ENCODE data around the gene GSTT4.
"Not testable (repeated sequence)": the region's sequence is repeated elsewhere in the genome, so short reads cannot be mapped to it uniquely, and the experiment has no call there.

Gene GSTT4

GRCh38 chr22:23986538-23987178 lies 18.6 kb downstream of the GSTT4 start:
- DNase-seq (ENCODE audit: low spot score), result not testable (repeated sequence)

DNA sequence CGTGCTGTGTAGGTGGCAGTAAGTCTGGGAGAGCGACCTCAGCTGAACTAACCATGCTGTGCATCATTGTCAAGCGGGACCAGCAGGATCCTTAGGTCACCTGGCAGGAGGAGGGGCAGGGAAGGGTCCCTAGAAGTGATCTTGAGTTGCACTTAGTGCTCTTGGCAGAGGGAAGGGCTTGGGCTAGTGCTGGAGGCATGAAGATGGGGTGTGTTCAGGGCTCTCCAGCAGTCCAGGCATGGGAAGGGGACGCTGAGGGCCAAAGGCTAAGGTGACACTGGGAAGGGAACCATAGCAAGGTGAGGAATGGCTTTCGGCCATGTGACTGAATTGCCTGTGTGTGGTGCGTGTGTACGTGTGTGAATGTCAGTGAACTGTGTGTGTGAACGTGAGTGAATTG lies 19.2 kb downstream of the GSTT4 start:
- DNase-seq (ENCODE audit: low spot score), result not testable (repeated sequence)

DNA sequence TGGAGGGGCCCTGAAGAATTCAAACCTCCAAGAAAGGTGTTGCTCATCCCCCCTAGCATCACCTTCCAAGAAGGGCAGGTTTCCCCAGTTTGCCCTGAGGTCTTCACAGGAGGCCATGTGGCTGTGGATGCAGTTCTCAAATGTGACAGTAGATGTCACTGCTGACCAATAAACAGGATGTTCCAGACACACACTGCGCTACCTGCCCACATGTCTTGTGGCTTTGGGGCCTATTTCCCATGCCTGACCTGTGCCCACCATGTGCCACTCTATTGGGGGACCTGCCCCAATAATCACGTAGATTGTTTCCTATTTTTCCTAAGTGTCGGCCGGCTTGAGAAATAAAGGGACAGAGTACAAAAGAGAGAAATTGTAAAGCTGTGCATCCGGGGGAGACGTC lies 20.8 kb downstream of the GSTT4 start:
- DNase-seq (ENCODE audit: low spot score), result peak; percentile 52

GRCh38 chr22:23980567-23980966 lies 24.7 kb downstream of the GSTT4 start:
- not testable (repeated sequence) for DNase-seq (ENCODE audit: low spot score)

- DNase-seq (ENCODE audit: low spot score), result not testable (repeated sequence)
These were observed 25.6 kb downstream of the GSTT4 start, which contains the start of gene GSTT2 for GRCh38 chr22:23979557-23980240. Gene GSTT2, plus strand, starts transcription at chr22:23980134.

DNA sequence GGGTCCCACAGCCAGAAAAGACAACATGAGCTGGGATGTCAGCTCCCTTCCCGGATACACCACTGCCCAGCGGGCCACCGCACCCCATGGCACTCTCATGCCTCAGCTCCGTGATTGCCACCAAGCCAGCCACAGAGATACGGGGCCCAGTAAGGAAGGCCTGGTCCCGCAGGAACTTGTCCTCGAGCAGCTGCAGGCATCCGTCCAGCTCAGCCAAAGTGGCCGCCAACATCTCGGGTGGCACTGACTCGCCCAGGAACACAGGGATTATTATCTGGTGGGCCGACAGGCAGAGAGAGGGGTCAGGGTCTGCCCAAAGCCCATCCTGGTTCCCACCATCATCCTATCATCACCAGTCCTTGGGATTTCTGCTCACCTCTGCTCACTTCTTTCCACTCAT lies 27.9 kb downstream of the GSTT4 start:
- not testable (repeated sequence) for DNase-seq (ENCODE audit: low spot score)

DNA sequence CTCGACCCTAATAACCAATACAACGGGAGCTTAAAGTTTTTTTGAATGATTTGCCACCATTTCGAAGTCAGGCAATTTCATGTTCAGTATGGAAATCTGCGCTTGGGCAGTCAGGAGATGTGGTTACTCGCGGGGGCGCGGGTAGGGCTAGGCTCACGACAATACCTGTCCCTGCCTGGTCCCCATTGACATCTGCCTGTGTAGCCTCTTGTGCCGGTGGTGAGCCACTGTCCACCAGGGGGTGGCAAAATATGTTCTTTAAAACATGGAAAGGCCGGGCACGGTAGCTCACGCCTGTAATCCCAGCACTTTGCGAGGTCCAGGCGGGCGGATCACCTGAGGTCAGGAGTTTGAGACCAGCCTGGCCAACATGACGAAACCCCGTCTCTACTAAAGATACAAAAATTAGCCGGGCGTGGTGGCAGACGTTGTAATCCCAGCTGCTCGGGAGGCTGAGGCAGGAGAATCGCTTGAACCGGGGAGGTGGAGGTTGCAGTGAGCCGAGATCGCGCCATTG lies 30.4 kb downstream of the GSTT4 start:
- DNase-seq (ENCODE audit: low spot score), result not testable (repeated sequence)

DNA sequence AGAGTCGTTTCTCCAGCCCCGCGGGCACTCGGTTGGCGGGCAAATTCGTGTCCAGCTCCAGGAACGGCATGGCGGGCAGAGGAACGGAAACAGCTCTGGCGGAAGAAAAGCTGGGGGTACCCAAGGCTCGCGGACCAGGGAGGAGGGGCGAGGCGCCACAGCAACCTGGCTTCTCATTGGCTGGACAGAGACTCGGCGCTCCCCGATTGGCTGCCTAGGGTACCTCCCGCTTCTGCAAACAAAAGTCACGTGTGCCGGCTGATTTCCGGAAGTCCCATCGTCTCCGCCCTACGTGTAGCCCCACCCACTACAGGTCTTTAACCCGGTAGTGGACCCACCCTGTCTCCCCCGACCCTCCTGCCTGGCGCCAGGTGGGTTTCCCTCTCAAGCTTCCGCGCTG lies 30.9 kb downstream of the GSTT4 start, which contains the start of gene DDT:
Gene DDT, minus strand, starts transcription at position 97 of the 400 bp plus-strand sequence. Its CDS starts 27 bp downstream, at position 70.
- DNase-seq (ENCODE audit: low spot score), result not testable (repeated sequence)

DNA sequence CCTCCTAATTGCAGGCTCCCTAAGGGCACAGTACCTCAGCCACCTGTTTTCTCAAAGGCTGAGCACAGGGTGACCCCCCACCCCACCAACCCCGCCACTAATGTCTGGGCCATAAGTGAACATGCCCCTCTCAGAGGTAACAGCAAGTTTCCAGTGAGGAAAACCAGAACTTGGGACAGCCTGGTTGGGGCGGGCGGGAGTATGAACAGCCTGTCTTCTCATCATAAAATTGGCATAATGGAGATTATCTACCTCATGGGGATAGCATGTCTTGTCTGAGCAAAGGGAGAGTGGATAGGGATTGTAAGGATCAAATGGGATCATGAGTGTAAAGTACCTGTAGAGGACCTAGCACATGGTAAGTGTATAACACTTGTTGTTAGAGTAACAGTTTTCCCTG lies 33.3 kb downstream of the GSTT4 start:
- DNase-seq (ENCODE audit: low spot score), result not testable (repeated sequence)

DNA sequence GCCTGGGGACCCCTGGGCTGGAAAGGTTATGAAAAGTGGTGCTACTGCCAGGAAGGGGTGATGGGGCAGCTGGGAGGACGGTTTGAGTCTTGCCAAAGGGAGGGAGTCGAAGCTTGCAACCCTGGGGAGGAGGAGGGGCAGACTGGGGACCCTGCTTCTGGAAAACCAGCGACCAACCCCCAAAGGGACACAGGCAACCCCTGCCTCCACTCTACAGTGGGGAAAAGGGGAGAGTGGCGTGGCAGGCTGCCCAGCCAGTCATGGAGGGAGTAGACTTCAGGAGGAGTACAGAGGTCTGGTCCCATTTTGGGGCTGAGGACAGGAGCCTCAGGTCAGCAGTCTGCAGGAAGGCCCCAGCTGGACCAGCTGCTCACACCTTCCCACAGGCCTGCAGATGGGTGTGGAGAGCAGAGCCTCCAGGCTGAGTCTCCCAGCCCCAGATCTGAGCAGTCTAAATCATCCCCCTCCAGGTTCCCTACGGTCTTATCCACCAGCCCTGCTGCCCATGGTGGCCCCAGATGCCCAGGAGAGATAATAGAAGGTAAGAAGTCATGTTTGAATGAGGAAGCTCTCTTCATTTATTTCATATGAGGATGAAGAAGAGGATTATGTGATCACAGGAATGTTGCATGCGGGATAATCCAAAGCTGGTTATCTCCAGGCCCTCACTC lies 34.3 kb downstream of the GSTT4 start:
- no peak for DNase-seq (ENCODE audit: low spot score)

DNA sequence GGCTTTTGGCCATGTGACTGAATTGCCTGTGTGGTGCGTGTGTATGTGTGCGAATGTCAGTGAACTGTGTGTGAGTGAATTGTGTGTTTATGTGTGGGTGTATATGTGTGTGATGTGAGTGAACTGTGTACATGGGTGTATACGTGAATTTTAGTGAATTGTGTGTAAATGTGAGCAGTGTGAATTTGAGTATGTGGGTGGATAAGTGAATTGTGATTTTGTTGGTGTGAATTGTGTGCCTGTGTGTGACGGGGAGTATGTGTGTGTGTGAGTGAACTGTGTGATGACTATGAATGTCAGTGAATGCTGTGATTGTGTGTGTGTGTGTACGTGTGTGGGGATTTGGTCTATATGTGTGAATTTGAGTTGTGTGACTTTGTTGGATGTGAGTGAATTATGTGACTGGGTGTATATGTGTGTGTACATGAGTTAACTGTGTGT lies 35.0 kb downstream of the GSTT4 start:
- no peak for DNase-seq (ENCODE audit: low spot score)

GRCh38 chr22:23969071-23969470 lies 36.2 kb downstream of the GSTT4 start:
- no peak for DNase-seq (ENCODE audit: low spot score)

DNA sequence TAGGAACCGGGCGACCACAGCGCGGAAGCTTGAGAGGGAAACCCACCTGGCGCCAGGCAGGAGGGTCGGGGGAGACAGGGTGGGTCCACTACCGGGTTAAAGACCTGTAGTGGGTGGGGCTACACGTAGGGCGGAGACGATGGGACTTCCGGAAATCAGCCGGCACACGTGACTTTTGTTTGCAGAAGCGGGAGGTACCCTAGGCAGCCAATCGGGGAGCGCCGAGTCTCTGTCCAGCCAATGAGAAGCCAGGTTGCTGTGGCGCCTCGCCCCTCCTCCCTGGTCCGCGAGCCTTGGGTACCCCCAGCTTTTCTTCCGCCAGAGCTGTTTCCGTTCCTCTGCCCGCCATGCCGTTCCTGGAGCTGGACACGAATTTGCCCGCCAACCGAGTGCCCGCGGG lies 38.7 kb downstream of the GSTT4 start, which contains the start of gene DDTL:
Gene DDTL, plus strand, starts transcription at position 321 of the 400 bp plus-strand sequence. Its CDS starts 27 bp downstream, at position 348.
- DNase-seq (ENCODE audit: low spot score), result not testable (repeated sequence)

DNA sequence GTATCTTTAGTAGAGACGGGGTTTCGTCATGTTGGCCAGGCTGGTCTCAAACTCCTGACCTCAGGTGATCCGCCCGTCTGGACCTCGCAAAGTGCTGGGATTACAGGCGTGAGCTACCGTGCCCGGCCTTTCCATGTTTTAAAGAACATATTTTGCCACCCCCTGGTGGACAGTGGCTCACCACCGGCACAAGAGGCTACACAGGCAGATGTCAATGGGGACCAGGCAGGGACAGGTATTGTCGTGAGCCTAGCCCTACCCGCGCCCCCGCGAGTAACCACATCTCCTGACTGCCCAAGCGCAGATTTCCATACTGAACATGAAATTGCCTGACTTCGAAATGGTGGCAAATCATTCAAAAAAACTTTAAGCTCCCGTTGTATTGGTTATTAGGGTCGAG lies 39.2 kb downstream of the GSTT4 start:
- not testable (repeated sequence) for DNase-seq (ENCODE audit: low spot score)

DNA sequence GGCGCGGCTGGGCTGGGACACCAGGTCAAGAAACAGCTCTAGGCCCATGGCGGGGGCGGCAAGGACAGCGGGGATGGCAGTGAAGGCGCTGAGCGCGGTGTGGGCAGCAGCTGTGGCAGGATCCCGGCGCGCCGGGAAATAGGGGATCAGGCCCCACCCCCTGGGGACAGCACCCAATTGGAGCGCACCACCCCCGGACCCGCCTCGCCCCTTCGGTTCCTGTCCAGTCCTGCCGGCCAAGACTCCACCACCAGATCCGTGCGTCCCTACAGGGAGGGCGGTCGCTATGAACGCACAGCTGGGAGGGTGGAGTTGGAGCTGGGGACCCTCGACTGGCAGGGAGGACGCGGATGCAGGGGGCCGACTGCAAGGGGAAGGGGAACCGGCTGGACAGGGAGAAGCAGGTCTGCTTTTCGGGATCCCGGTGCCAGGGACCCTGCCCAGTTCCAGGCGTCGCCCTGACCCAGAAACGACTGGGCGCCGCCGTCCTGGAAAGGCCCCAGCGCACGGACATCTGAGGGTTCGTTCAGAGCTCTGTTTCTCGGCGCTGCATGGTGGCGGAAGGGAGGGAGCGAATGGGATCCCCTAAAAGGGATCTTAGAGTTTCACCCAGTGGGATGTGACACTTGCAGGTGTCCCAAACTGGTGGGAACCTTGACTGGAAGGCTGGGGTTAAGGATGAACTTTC lies 44.0 kb downstream of the GSTT4 start, which contains the start of gene GSTT2B:
Gene GSTT2B, minus strand, starts transcription at position 112 of the 688 bp plus-strand sequence. Its CDS starts 64 bp downstream, at position 48.
- DNase-seq (ENCODE audit: low spot score), result not testable (repeated sequence)

DNA sequence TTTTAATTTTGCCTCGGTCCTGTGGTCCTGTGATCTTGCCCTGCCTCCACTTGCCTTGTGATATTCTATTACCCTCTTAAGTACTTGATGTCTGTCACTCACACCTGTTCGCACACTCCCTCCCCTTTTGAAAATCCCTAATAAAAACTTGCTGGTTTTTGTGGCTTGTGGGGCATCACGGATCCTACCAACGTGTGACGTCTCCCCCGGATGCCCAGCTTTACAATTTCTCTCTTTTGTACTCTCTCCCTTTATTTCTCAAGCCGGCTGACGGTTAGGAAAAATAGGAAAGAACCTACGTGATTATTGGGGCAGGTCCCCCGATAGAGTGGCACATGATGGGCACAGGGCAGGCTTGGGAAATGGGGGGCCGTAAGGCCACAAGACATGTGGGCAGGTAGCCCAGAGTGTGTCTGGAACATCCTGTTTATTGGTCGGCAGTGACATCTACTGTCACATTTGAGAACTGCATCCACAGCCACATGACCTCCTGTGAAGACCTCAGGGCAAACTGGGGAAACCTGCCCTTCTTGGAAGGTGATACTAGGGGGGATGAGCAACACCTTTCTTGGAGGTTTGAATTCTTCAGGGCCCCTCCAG lies 48.9 kb downstream of the GSTT4 start:
- peak; percentile 75 for DNase-seq (ENCODE audit: low spot score)

GRCh38 chr22:23955886-23956285 lies 49.4 kb downstream of the GSTT4 start:
- not testable (repeated sequence) for DNase-seq (ENCODE audit: low spot score)

- DNase-seq (ENCODE audit: low spot score), result not testable (repeated sequence)
These were observed 50.3 kb downstream of the GSTT4 start for GRCh38 chr22:23954991-23955305.

- DNase-seq (ENCODE audit: low spot score), result not testable (repeated sequence)
These were observed 50.9 kb downstream of the GSTT4 start for GRCh38 chr22:23954193-23954990.

DNA sequence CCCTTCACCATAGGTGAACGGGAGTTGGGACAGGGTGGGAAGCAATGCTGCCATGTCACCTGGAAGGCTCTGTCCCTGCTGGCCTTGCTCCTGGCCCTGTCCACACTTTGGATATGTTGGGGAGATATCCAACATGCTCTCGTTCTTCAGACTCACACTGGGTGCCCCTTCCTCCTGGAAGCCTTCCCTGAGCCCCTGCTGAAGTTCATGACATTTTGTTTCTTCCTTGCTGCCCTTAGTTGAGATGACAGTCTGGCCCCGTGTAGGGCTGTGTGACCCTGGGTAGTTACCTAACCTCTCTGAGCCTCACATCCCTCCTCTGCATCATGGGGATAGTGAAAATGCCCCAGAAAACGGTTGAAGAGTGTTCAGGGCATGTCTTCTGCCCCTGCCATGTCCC lies 51.8 kb downstream of the GSTT4 start:
- not testable (repeated sequence) for DNase-seq (ENCODE audit: low spot score)

All from CD4-positive, alpha-beta T cell treated with Interleukin-6 at 100 ng/mL for 8 hours (primary cell).